ENCODE measurements around the gene RPS6KA2. TPM values are rescaled to one million over a fixed set of nuclear protein-coding genes. Genes with fewer than 3 reads are reported as not detected.

RPS6KA2 gene
- total RNA-seq, 1 donor from 2014 or later = 12.3 TPM

- H3K27ac Mint-ChIP-seq = no peak overlapping the region
Measured at GRCh38 chr6:166441325-166442078, 185.5 kb downstream of the RPS6KA2 start.

DNA sequence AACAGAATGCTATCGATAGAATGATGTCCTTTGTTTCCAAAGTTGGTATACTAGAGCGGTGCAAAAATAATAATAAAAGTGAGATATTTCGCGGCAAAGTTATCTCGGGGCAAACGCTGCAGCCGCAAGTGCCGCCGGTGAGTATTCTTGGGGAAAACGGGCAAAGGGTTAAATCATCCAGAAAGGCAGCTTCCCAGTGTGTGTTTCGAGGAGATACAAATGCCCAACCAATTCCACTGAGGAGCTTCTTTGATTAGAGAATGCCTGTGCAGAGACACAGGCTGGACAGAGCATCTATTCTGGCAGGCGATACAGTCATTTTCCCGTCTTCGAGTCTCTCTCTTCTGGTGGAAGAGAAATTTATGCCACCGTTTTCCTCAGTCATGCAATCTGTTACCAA, 186.3 kb downstream of the RPS6KA2 start:
- no peak for DNase-seq (ENCODE audit: low spot score in 2 of 2, unreplicated experiment in 2 of 2)
- TF ChIP-seq, protein P1, sequence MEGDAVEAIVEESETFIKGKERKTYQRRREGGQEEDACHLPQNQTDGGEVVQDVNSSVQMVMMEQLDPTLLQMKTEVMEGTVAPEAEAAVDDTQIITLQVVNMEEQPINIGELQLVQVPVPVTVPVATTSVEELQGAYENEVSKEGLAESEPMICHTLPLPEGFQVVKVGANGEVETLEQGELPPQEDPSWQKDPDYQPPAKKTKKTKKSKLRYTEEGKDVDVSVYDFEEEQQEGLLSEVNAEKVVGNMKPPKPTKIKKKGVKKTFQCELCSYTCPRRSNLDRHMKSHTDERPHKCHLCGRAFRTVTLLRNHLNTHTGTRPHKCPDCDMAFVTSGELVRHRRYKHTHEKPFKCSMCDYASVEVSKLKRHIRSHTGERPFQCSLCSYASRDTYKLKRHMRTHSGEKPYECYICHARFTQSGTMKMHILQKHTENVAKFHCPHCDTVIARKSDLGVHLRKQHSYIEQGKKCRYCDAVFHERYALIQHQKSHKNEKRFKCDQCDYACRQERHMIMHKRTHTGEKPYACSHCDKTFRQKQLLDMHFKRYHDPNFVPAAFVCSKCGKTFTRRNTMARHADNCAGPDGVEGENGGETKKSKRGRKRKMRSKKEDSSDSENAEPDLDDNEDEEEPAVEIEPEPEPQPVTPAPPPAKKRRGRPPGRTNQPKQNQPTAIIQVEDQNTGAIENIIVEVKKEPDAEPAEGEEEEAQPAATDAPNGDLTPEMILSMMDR (IDR thresholded peaks at IDR 0.05; ENCODE audit: unreplicated experiment) = no peak
- Mint-ChIP-seq H3K27me3 (ENCODE audit: low read depth) (no peaks in the 10 kb centered on the region), H3K27ac (no peak overlapping the region), H3K9me3 (no peaks in the 10 kb centered on the region), H3K4me3 (no peak overlapping the region), H3K36me3 (peaks cover 3% of the 10 kb centered on the region), H3K4me1 (no peaks in the 10 kb centered on the region)

More at GRCh38 chr6:166441325-166442078, 185.5 kb downstream of the RPS6KA2 start:
- DNase-seq (ENCODE audit: low spot score in 2 of 2, unreplicated experiment in 2 of 2) = no peak
- Mint-ChIP-seq H3K27me3 (ENCODE audit: low read depth) (no peaks in the 10 kb centered on the region), H3K36me3 (peaks cover 3% of the 10 kb centered on the region), H3K4me1 (no peaks in the 10 kb centered on the region), H3K4me3 (no peak overlapping the region), H3K9me3 (no peaks in the 10 kb centered on the region)
- TF ChIP-seq, protein P1 (IDR thresholded peaks at IDR 0.05; ENCODE audit: unreplicated experiment) = no peak

GRCh38 chr6:166440106-166440505, 186.9 kb downstream of the RPS6KA2 start:
- DNase-seq (ENCODE audit: low spot score in 2 of 2, unreplicated experiment in 2 of 2) = no peak
- H3K27me3 Mint-ChIP-seq (ENCODE audit: low read depth) = no peaks in the 10 kb centered on the region
- peaks cover 3% of the 10 kb centered on the region for H3K36me3 Mint-ChIP-seq
- no peaks in the 10 kb centered on the region for H3K4me1 Mint-ChIP-seq
- H3K4me3 Mint-ChIP-seq = no peak overlapping the region
- no peak overlapping the region for H3K27ac Mint-ChIP-seq
- TF ChIP-seq, protein P1 (IDR thresholded peaks at IDR 0.05; ENCODE audit: unreplicated experiment) = no peak
- H3K9me3 Mint-ChIP-seq = no peaks in the 10 kb centered on the region

DNA sequence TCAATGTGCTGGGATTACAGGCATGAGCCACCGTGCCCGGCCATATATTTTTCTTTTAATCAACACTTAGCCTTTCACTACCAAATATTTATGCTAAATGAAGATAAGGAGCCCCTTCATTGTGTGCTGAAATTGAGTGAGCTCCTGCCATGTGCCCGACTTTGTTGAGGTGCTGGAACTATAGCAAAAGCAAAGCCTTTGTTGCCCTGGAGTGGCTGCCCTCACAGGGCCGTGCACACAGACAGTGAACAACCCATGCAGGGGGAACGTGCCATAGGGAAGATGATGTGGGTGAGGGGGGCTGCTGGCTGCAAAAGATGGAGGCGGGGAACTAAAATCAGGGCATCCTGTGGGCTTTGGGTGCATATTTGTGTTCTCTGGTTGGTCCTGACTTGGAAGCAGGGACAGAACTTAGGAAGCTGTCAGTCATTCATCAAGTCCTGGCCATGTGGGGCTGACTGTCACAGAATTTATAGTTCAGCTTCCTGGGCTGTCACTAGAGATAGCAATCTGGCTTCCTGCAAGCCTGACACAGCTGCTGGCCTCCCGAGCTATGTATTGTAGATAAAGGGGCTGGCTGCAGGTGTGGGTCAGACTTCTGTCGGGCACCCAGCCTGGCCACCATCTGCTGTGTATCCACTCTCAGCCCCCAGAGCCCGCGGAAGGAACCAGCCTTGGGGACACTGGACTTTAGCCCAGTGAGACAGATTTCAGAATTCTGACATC, 187.5 kb downstream of the RPS6KA2 start:
- H3K4me1 Mint-ChIP-seq = no peaks in the 10 kb centered on the region

DNA sequence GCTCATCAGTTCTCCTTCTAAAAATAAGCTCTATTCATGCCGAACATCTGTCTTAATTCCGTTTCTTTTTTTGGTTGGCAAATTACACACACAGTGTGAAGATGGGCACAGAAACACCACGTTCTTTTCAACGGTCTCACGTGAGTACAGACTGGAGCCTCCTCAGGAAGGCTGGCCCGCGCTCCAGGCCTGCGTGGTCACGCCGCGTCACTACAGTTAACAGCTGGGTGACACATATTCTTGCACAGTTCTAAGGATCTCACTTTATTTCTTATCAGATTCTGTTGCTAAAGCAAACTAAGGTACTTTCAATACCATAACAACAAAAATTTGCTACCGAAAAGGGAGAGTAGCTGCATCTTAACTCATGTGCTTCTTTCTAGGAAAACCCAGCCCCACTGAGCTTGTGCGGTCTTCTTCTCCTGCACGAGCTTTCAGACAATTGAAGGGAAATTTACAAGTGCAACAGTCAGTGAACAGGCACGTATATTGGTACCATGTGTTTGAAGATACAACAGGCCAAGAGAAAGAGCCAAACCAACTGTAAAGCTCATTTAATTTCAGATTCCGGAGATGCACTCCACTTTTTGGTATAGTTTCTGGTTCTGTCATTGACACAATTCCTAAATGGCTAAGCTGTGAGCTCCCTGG, 188.7 kb downstream of the RPS6KA2 start:
- TF ChIP-seq, protein P1 (IDR thresholded peaks at IDR 0.05; ENCODE audit: unreplicated experiment) = no peak
- H3K27ac Mint-ChIP-seq = no peak overlapping the region

More for the DNA sequence above, 187.5 kb downstream of the RPS6KA2 start:
- H3K27ac Mint-ChIP-seq = no peak overlapping the region
- no peaks in the 10 kb centered on the region for H3K27me3 Mint-ChIP-seq (ENCODE audit: low read depth)
- no peak overlapping the region for H3K4me3 Mint-ChIP-seq
- TF ChIP-seq, protein P1 (IDR thresholded peaks at IDR 0.05; ENCODE audit: unreplicated experiment) = no peak
- H3K36me3 Mint-ChIP-seq = peaks cover 3% of the 10 kb centered on the region
- no peaks in the 10 kb centered on the region for H3K9me3 Mint-ChIP-seq
- no peak for DNase-seq (ENCODE audit: low spot score in 2 of 2, unreplicated experiment in 2 of 2)

More for the DNA sequence above, 188.7 kb downstream of the RPS6KA2 start:
- Mint-ChIP-seq H3K4me3 (no peak overlapping the region), H3K4me1 (no peaks in the 10 kb centered on the region), H3K27me3 (ENCODE audit: low read depth) (no peaks in the 10 kb centered on the region), H3K36me3 (peaks cover 3% of the 10 kb centered on the region), H3K9me3 (no peaks in the 10 kb centered on the region)
- no peak for DNase-seq (ENCODE audit: low spot score in 2 of 2, unreplicated experiment in 2 of 2)

Measured in mesothelial cell of epicardium (in vitro differentiated cells).